Measurements from ENCODE around the gene ZBTB18.

- TF ChIP-seq EZH2phosphoT487 (IDR thresholded peaks at IDR 0.05) (no peak), CTCF (IDR thresholded peaks at IDR 0.05) (no peak), EZH2 (IDR thresholded peaks at IDR 0.05) (no peak)
These were observed 36.0 kb downstream of the ZBTB18 start for GRCh38 chr1:244087021-244087560.

Measured in neural progenitor cell (in vitro differentiated cells).